ENCODE data around the gene COL28A1.

GRCh38 chr7:7553386-7553785, 17.7 kb upstream of the COL28A1 start:
- no peak for TF ChIP-seq CTCF (conservative IDR thresholded peaks at IDR 0.05; ENCODE audit: low read depth, low read length)
- TF ChIP-seq EZH2 (IDR thresholded peaks at IDR 0.05; ENCODE audit: low read length, unreplicated experiment): no peak
